Measurements from ENCODE around the gene TRIM61.
"Not testable (repeated sequence)": the region's sequence is repeated elsewhere in the genome, so short reads cannot be mapped to it uniquely, and the experiment has no call there.

DNA sequence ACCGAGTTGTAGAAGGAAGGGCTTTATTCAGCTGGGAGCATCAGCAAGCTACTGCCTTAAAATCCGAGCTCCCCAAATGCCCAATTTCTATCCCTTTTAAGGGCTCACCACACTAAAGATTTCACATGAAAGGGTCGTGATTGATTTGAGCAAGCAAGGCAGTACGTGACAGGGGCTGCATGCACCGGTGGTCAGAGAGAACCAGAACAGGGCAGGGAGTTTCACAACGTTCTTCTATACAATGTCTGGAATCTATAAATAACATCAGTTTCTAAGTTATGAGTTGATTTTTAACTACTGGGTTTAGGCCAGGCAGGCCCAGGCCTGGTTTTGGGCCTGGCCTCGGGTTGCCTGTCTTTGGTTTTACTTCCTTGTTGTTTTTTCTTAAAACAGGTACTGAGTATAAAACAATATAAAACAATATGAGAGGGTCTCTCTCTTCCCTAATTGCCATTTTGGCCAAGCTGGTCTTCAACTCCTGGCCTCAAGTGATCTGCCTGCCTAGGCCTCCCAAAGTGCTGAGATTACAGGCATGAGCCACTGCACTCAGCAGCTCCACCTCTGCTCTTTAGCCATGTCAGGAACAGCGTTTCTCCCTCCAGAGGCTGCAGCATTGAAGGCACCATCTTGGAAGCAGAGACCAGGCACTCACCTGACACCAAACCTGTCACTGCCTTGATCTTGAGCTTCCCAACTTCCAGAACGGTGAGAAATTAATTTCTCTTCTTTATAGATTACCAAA, 41.4 kb downstream of the TRIM61 start:
- TF ChIP-seq POLR2A, EP300 (IDR thresholded peaks at IDR 0.05): not testable (repeated sequence)
- TF ChIP-seq, protein P1, sequence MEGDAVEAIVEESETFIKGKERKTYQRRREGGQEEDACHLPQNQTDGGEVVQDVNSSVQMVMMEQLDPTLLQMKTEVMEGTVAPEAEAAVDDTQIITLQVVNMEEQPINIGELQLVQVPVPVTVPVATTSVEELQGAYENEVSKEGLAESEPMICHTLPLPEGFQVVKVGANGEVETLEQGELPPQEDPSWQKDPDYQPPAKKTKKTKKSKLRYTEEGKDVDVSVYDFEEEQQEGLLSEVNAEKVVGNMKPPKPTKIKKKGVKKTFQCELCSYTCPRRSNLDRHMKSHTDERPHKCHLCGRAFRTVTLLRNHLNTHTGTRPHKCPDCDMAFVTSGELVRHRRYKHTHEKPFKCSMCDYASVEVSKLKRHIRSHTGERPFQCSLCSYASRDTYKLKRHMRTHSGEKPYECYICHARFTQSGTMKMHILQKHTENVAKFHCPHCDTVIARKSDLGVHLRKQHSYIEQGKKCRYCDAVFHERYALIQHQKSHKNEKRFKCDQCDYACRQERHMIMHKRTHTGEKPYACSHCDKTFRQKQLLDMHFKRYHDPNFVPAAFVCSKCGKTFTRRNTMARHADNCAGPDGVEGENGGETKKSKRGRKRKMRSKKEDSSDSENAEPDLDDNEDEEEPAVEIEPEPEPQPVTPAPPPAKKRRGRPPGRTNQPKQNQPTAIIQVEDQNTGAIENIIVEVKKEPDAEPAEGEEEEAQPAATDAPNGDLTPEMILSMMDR (IDR thresholded peaks at IDR 0.05) = not testable (repeated sequence)

All from upper lobe of left lung (tissue), 4 donors.